H1 (cell line): ENCODE data around the gene MACROD2. TPM values are rescaled to one million over a fixed set of nuclear protein-coding genes. Genes with fewer than 3 reads are reported as not detected.

Source experiments
- CTCF ChIA-PET: fragments of 300-600 bp; sonication (Branson Sonifier 250); formaldehyde crosslinking; loops from one replicate; lab custom pipeline; 2021; ENCODE audit not compliant: partially characterized antibody; lab: Charles Lee
- POLR2A ChIA-PET: fragments of 300-600 bp; sonication (Branson Sonifier 250); formaldehyde crosslinking; loops from one replicate; lab custom pipeline; 2021; ENCODE audit warnings: inconsistent platforms; ENCODE audit not compliant: partially characterized antibody; lab: Charles Lee
- DNase-seq, 2 experiments: peaks; one replicate each; pipeline versions ENCODE4 v3.0.0 to v3.0.0-alpha.2; 2010 to 2022; ENCODE audit warnings: low spot score in 2 of 2, low read depth in 1 of 2, mixed read lengths in 1 of 2
- FAIRE-seq: peaks from 2 replicates; lab custom pipeline; 2011; peaks lifted over from hg19 to GRCh38; lab: Jason Lieb, UNC
- H2AFZ ChIP-seq: 2 replicates; pipeline ENCODE4 v1.8.1; 2012; ENCODE audit warnings: low read length, inconsistent platforms
- H2AK5ac ChIP-seq: 2 replicates; pipeline ENCODE4 v1.6.1; 2013; ENCODE audit warnings: low read depth, low read length
- H2BK120ac ChIP-seq: replicated peaks from 2 replicates; pipeline ENCODE3; 2013; ENCODE audit warnings: low read depth, low read length, inconsistent platforms
- H2BK12ac ChIP-seq: 2 replicates; pipeline ENCODE4 v1.6.1; 2013; ENCODE audit warnings: low read depth, low read length
- H2BK15ac ChIP-seq: 2 replicates; pipeline ENCODE4 v1.6.1; 2013; ENCODE audit warnings: low read length
- H2BK20ac ChIP-seq: 2 replicates; pipeline ENCODE4 v1.6.1; 2013; ENCODE audit warnings: low read length
- H2BK5ac ChIP-seq: 2 replicates; pipeline ENCODE4 v1.6.1; 2013; ENCODE audit warnings: low read depth, low read length
- H3K14ac ChIP-seq: 2 replicates; pipeline ENCODE4 v1.6.1; 2013; ENCODE audit warnings: inconsistent platforms; ENCODE audit not compliant: insufficient read length
- H3K18ac ChIP-seq: 2 replicates; pipeline ENCODE4 v1.6.1; 2013; ENCODE audit warnings: low read length; ENCODE audit errors: extremely low read depth
- H3K23ac ChIP-seq: 2 replicates; pipeline ENCODE4 v1.6.1; 2013; ENCODE audit warnings: inconsistent platforms; ENCODE audit not compliant: insufficient read length
- H3K23me2 ChIP-seq: 2 replicates; pipeline ENCODE4 v1.6.1; 2013; ENCODE audit warnings: low read depth, low read length
- H3K27ac ChIP-seq: 2 replicates; pipeline ENCODE4 v1.6.1; 2011; ENCODE audit warnings: low read depth, low read length, inconsistent platforms
- H3K27me3 ChIP-seq, 4 experiments: replicated peaks in 1 of 4; 1 replicate in 1 of 4; 2 replicates in 3 of 4; pipeline versions ENCODE4 v1.6.1 to v1.8.1; 2011 to 2013; ENCODE audit warnings: low read length in 3 of 4, mild to moderate bottlenecking in 3 of 4, inconsistent platforms in 2 of 4, mixed read lengths in 2 of 4, moderate library complexity in 1 of 4; ENCODE audit not compliant: control insufficient read depth in 3 of 4, insufficient read depth in 3 of 4; ENCODE audit errors: extremely low read depth in 1 of 4
- H3K36me3 ChIP-seq, 4 experiments: 2 replicates each; pipeline versions ENCODE4 v1.6.1 to v1.8.1; 2011 to 2013; ENCODE audit warnings: mild to moderate bottlenecking in 4 of 4, low read length in 3 of 4, moderate library complexity in 2 of 4, control low read depth in 1 of 4, inconsistent platforms in 1 of 4; ENCODE audit not compliant: insufficient read depth in 4 of 4, control insufficient read depth in 2 of 4
- H3K4ac ChIP-seq: replicated peaks from 2 replicates; pipeline ENCODE3; 2013; ENCODE audit warnings: low read length, low read depth, mixed read lengths, inconsistent platforms; ENCODE audit not compliant: insufficient read length
- H3K4me1 ChIP-seq, 4 experiments: replicated peaks in 1 of 4; 1 replicate in 1 of 4; 2 replicates in 3 of 4; pipeline versions ENCODE4 v1.6.1 to v1.8.1; 2011 to 2013; ENCODE audit warnings: low read length in 3 of 4, inconsistent platforms in 2 of 4, mixed read lengths in 1 of 4; ENCODE audit not compliant: insufficient read depth in 4 of 4, control insufficient read depth in 3 of 4
- H3K4me2 ChIP-seq, 2 experiments: 2 replicates each; pipeline versions ENCODE4 v1.6.1 to v1.8.1; 2011 to 2013; ENCODE audit warnings: low read depth in 2 of 2, low read length in 2 of 2, control low read depth in 1 of 2, inconsistent platforms in 1 of 2, mild to moderate bottlenecking in 1 of 2; ENCODE audit not compliant: insufficient read depth in 1 of 2
- H3K4me3 ChIP-seq, 4 experiments: fragments of 200-600, 300-600 bp in 1 of 4; sonication (generic), shearing (Covaris generic), sonication (Bioruptor Twin) in 1 of 4; 2 replicates each; pipeline versions ENCODE4 v1.5.1 to v1.8.1; 2011 to 2016; ENCODE audit warnings: low read length in 4 of 4, low read depth in 3 of 4, control low read depth in 2 of 4, inconsistent platforms in 2 of 4, mild to moderate bottlenecking in 2 of 4, mixed read lengths in 1 of 4, moderate library complexity in 1 of 4; ENCODE audit not compliant: insufficient read depth in 2 of 4; ENCODE audit errors: extremely low read depth in 1 of 4
- H3K56ac ChIP-seq: replicated peaks from 2 replicates; pipeline ENCODE3; 2013; ENCODE audit warnings: low read depth, mild to moderate bottlenecking, mixed read lengths, low read length, inconsistent platforms; ENCODE audit not compliant: insufficient read length
- H3K79me1 ChIP-seq: 2 replicates; pipeline ENCODE4 v1.6.1; 2013; ENCODE audit warnings: low read depth, low read length, control low read depth
- H3K79me2 ChIP-seq, 2 experiments: 2 replicates each; pipeline versions ENCODE4 v1.6.1 to v1.8.1; 2012 to 2013; ENCODE audit warnings: low read length in 2 of 2, mild to moderate bottlenecking in 2 of 2, inconsistent platforms in 1 of 2; ENCODE audit not compliant: insufficient read depth in 2 of 2, control insufficient read depth in 1 of 2
- H3K9ac ChIP-seq, 4 experiments: replicated peaks in 1 of 4; 1 replicate in 1 of 4; 2 replicates in 3 of 4; pipeline versions ENCODE4 v1.6.1 to v1.8.1; 2011 to 2013; ENCODE audit warnings: low read depth in 3 of 4, low read length in 3 of 4, control low read depth in 2 of 4, mild to moderate bottlenecking in 2 of 4, moderate library complexity in 2 of 4, inconsistent platforms in 1 of 4; ENCODE audit errors: extremely low read depth in 1 of 4
- H3K9me3 ChIP-seq, 2 experiments: 2 replicates each; pipeline versions ENCODE4 v1.6.1 to v1.8.1; 2012 to 2013; ENCODE audit warnings: mild to moderate bottlenecking in 2 of 2, moderate library complexity in 2 of 2, control low read depth in 1 of 2, inconsistent platforms in 1 of 2, low read depth in 1 of 2, low read length in 1 of 2, mixed read lengths in 1 of 2; ENCODE audit not compliant: insufficient read depth in 2 of 2
- H4K20me1 ChIP-seq, 2 experiments: replicated peaks in 1 of 2; 2 replicates each; pipeline versions ENCODE3 to v1.8.1; 2011 to 2013; ENCODE audit warnings: inconsistent platforms in 2 of 2, low read length in 2 of 2, mild to moderate bottlenecking in 1 of 2; ENCODE audit not compliant: insufficient read depth in 2 of 2, control insufficient read depth in 1 of 2
- H4K5ac ChIP-seq: 2 replicates; pipeline ENCODE4 v1.6.1; 2013; ENCODE audit warnings: low read length, low read depth, mixed read lengths, inconsistent platforms; ENCODE audit not compliant: insufficient read length
- H4K8ac ChIP-seq: 2 replicates; pipeline ENCODE4 v1.8.0; 2013; ENCODE audit warnings: mild to moderate bottlenecking, moderate library complexity, low read length, inconsistent platforms; ENCODE audit not compliant: insufficient read depth; ENCODE audit errors: extremely low read depth
- H4K91ac ChIP-seq: replicated peaks from 2 replicates; pipeline ENCODE3; 2013; ENCODE audit warnings: low read length, mixed read lengths, inconsistent platforms; ENCODE audit not compliant: insufficient read length
- CREB1 ChIP-seq: IDR thresholded peaks from 2 replicates; pipeline ENCODE4 v1.6.1; 2012; ENCODE audit warnings: inconsistent platforms
- CTBP2 ChIP-seq: IDR thresholded peaks from 2 replicates; pipeline ENCODE4 v1.7.0; 2011; ENCODE audit warnings: borderline replicate concordance, mild to moderate bottlenecking, moderate library complexity, mixed read lengths, low read length; ENCODE audit not compliant: insufficient read depth, insufficient read length
- EZH2 ChIP-seq: fragments of 200-600 bp; sonication (generic); IDR thresholded peaks from 2 replicates; pipeline ENCODE4 v1.7.1; 2012; ENCODE audit warnings: low read depth, mild to moderate bottlenecking, moderate library complexity, low read length, inconsistent platforms; ENCODE audit not compliant: severe bottlenecking
- NANOG ChIP-seq: IDR thresholded peaks from 2 replicates; pipeline ENCODE4 v1.6.1; 2011; ENCODE audit warnings: low read length, low read depth, mild to moderate bottlenecking, inconsistent platforms; ENCODE audit not compliant: insufficient read depth, poor library complexity, severe bottlenecking
- SIX5 ChIP-seq: IDR thresholded peaks from 2 replicates; pipeline ENCODE4 v1.6.1; 2011; ENCODE audit warnings: mild to moderate bottlenecking, low read depth, low read length
- SUZ12 ChIP-seq: fragments of 200-600 bp; sonication (generic); IDR thresholded peaks from 2 replicates; pipeline ENCODE4 v1.6.1; 2012; ENCODE audit warnings: mild to moderate bottlenecking, inconsistent platforms, low read length, moderate library complexity, mixed read lengths
- YY1 ChIP-seq: IDR thresholded peaks from 2 replicates; pipeline ENCODE4 v1.6.1; 2011; ENCODE audit warnings: low read depth, mild to moderate bottlenecking, low read length
- WGBS, 2 experiments: shearing (Covaris generic) in 1 of 2; methylation state at CpG; one replicate each; pipeline versions ENCODE4 v1.1.6 to v1.1.7; 2013 to 2015; ENCODE audit warnings: low lambda C conversion rate in 2 of 2, mixed read lengths in 2 of 2, inconsistent platforms in 1 of 2, low coverage in 1 of 2, missing lambda C conversion rate in 1 of 2; ENCODE audit not compliant: insufficient replicate concordance in 2 of 2, insufficient coverage in 1 of 2, insufficient read length in 1 of 2; ENCODE audit errors: extremely low coverage in 1 of 2, missing lambda C conversion rate in 1 of 2; 5-methylcytosine and 5-hydroxymethylcytosine counted together
- polyA plus RNA-seq, 7 experiments: library from polyadenylated mRNA; depleted of rRNA in 3 of 7; stranded (reverse) in 5 of 7; unstranded in 2 of 7; fragments of >200 nt in 5 of 7; fragments of 200-250 nt in 2 of 7; gene quantifications; 1 replicate in 5 of 7; 2 replicates in 1 of 7; 4 replicates in 1 of 7; pipeline versions ENCODE4 v1.2.1 to v1.2.3, GENCODE V29; 2011 to 2013; ENCODE audit warnings: missing spikeins in 2 of 7, mixed read lengths in 2 of 7
- total RNA-seq: library from RNA; stranded (reverse); fragmentation: NEBNext Ultra II Directional; extraction: Animal tissue kit (Norgen Biotek cat#: 25700); gene quantifications from 2 replicates; pipeline ENCODE4 v1.2.1, GENCODE V29; 2021

The MACROD2 gene
- total and polyA plus RNA-seq, 2 of the 8 experiments (the other 6 are each of a cell fraction or from before 2014, with no cell fraction given): 0.70 to 3.9 TPM

- peaks cover 0 to 3% (median 0%) of the 10 kb centered on the region in 4 experiments; a peak in 1 of 7 replicates for H3K4me1 ChIP-seq
- no peaks in the 10 kb centered on the region for H3K79me2 ChIP-seq
- no peaks in the 10 kb centered on the region for H3K9me3 ChIP-seq
- ChIA-PET CTCF (no interaction called here), POLR2A (no interaction called here)
- no peak overlapping the region for H3K56ac ChIP-seq
- H3K23me2 ChIP-seq: no peaks in the 10 kb centered on the region
- no peak overlapping the region for H3K27ac ChIP-seq
- H2BK12ac ChIP-seq: no peak overlapping the region
- H2BK120ac ChIP-seq: no peak overlapping the region
- TF ChIP-seq YY1 (no peak), EZH2 (no peak), SIX5 (no peak), SUZ12 (no peak), NANOG (no peak), CREB1 (no peak), CTBP2 (no peak)
- H2BK5ac ChIP-seq: no peak overlapping the region
- 87% methylated on average over 3 of the region's 3 CpGs; no CpG with 5 or more reads in 1 of the 2 experiments for WGBS, 2 experiments
- H4K20me1 ChIP-seq: no peaks in the 10 kb centered on the region
- DNase-seq (no peak), FAIRE-seq (no peak)
- no peak overlapping the region for H2BK20ac ChIP-seq
- H2AFZ ChIP-seq: no peak overlapping the region
- H3K4me3 ChIP-seq: no peak overlapping the region
- no peak overlapping the region for H3K4ac ChIP-seq
- no peak overlapping the region for H4K5ac ChIP-seq
- H3K27me3 ChIP-seq: no peaks in the 10 kb centered on the region
- no peaks in the 10 kb centered on the region for H3K36me3 ChIP-seq
- H2BK15ac ChIP-seq: no peak overlapping the region
- H3K23ac ChIP-seq: no peak overlapping the region
- H3K9ac ChIP-seq: no peak overlapping the region
- H2AK5ac ChIP-seq: no peak overlapping the region
- H4K8ac ChIP-seq: no peak overlapping the region
- H4K91ac ChIP-seq: no peak overlapping the region
- no peak overlapping the region for H3K4me2 ChIP-seq
- H3K79me1 ChIP-seq: no peaks in the 10 kb centered on the region
- H3K18ac ChIP-seq: no peak overlapping the region
- H3K14ac ChIP-seq: no peak overlapping the region
Observed at GRCh38 chr20:14821251-14821650, 825.9 kb downstream of the MACROD2 start.
